Fibroblast of skin of right biceps (primary cell): ENCODE results near the gene ENTHD1.
"Not testable (repeated sequence)": the region's sequence is repeated elsewhere in the genome, so short reads cannot be mapped to it uniquely, and the experiment has no call there.

ENCODE experiments used
- DNase-seq: peaks from one replicate; pipeline ENCODE4 v3.0.0-alpha.2; 2013

The ENTHD1 gene

GRCh38 chr22:39924286-39924685, 30.7 kb upstream of the ENTHD1 start:
- no peak for DNase-seq

- no peak for DNase-seq
Observed at GRCh38 chr22:39923696-39924095, 30.1 kb upstream of the ENTHD1 start.

- DNase-seq = no peak
Observed at GRCh38 chr22:39920134-39920743, 26.7 kb upstream of the ENTHD1 start.

GRCh38 chr22:39917776-39918495, 24.4 kb upstream of the ENTHD1 start:
- DNase-seq = peak; percentile 4

DNA sequence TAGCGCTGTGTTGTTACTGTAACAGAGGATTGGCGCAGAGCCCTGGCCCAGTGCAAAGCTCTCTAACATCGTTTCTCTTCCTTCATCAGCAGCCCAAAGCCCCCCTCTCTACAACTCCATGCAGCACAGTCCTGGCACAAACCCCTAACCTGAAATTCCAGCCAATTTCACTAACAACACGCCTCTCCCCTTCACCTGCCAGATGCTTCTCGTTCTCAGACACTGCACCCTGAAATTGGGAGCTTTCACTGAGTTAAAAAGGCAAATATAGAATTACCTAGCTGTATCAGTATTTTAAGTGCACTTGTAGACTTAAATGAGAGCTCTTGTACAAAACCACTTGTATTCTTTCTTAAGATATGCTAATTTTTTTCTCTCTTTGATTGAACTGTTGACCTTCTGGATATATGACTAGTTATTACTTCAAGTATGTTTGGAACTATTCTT, 23.7 kb upstream of the ENTHD1 start:
- DNase-seq = no peak

- DNase-seq = no peak
Observed at GRCh38 chr22:39916496-39916895, 22.9 kb upstream of the ENTHD1 start.

- no peak for DNase-seq
Observed at GRCh38 chr22:39915295-39915726, 21.8 kb upstream of the ENTHD1 start.

GRCh38 chr22:39914584-39914983, 21.0 kb upstream of the ENTHD1 start:
- DNase-seq = no peak

GRCh38 chr22:39913886-39914285, 20.3 kb upstream of the ENTHD1 start:
- DNase-seq = no peak

- no peak for DNase-seq
Observed at GRCh38 chr22:39913321-39913720, 19.8 kb upstream of the ENTHD1 start.

GRCh38 chr22:39910876-39911613, 17.5 kb upstream of the ENTHD1 start:
- no peak for DNase-seq

DNA sequence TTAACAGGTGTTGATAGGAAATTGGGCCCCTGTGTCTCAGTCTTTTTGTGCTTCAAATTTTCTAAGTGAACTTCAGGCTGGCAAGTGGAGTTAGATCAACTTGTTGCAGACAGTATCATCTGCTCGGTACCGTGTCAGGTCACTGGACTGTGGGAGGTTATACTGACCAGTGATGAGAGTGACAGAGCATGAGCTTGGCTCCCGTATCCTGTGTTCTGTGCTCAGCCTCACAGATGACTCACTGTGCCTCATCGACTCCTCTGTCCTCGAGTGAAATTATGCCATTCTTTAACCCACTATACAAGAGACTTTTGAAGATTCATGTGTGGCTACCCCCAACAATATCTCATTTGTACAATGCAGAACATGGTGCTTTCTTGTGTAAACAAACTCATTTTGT, 15.2 kb upstream of the ENTHD1 start:
- DNase-seq = peak; percentile 17

DNA sequence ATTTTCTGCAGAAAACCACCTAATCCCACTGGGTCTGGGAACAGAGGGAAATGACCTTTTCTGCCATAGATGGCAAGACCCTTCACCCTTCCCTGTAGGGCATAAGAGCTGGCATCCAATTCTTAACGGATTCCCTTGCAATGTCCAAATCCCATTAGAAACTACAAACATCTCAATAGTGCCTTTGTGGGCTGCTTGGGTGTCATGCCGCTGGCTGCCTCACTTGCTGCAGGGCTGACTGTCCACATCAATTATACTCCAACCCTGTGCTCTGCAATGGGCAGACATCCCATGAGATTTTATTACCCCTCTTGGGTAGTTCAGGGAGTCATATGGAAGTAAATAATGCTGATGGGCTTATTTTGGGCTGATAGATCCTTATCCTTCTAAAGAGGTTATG, 14.6 kb upstream of the ENTHD1 start:
- no peak for DNase-seq

- no peak for DNase-seq
Observed at GRCh38 chr22:39907605-39908097, 14.1 kb upstream of the ENTHD1 start.

GRCh38 chr22:39907047-39907446, 13.5 kb upstream of the ENTHD1 start:
- DNase-seq = no peak

GRCh38 chr22:39906207-39906606, 12.6 kb upstream of the ENTHD1 start:
- no peak for DNase-seq

GRCh38 chr22:39905687-39906086, 12.1 kb upstream of the ENTHD1 start:
- no peak for DNase-seq

DNA sequence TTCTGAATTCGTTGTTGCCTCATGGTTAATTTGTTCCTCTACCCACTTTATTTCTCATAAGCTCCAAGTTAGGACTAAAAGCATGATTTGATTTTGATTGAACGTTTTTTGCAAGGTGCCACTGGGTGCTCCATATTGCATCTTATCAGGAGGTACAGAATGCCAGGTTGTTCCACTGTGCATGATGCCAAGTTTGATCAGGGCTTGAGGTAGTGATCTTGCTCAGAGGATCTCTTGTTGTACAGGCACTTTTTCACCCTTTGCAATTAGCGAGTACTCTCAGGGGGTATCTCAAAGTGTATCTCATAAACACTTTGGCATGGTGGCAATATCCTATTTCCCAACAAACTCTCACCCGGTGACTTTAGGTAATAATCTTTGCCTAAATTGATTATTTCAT, 11.3 kb upstream of the ENTHD1 start:
- DNase-seq = no peak

DNA sequence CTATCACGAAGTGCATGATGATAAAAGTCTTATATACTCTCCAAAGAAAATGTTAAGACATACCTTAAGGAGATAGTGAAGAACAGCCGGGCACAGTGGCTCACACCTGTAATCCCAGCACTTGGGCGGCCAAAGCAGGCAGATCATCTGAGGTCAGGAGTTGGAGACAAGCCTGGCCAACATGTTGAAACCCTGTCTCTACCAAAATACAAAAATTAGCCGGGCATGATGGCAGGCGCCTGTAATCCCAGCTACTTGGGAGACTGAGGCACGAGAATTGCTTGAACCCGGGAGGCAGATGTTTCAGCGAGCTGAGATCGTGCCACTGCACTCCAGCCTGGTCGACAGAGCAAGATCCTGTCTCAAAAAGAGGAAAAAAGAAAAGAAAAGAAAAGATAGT, 10.5 kb upstream of the ENTHD1 start:
- not testable (repeated sequence) for DNase-seq

DNA sequence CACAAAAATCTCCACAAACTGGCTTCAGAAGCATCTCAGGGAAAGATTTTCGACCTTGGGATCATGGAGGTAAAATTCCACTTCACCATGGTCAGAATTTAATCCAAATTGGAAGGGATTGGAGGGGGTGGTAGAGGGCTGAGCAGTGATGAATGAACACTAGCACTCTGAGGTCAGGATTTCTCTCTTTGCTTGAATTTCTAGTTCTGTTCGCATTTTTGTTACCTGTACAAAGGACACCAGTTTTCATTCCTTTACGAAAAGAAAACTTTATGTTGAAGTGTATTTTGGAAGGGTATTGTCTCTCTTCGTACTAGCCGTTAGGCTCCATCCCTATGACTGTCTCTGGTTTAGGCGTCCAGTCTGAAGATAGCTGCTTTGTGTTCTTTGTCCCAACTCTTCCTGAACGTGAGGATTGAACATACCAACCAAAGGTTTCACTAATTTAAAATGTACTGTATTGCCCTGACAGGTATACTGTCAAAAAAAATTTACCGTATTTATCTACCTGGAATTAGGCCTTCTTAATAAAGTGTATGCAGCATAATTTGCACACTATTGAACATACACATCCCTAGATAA, 8.1 kb upstream of the ENTHD1 start:
- DNase-seq = no peak

GRCh38 chr22:39900306-39901227, 7.0 kb upstream of the ENTHD1 start, which contains the start of gene GRAP2:
TSS of gene GRAP2 (plus strand) at chr22:39901084. CDS start at chr22:39947107, 46,023 bp downstream.
- DNase-seq = no peak

- DNase-seq = no peak
Observed at GRCh38 chr22:39898997-39899396, 5.4 kb upstream of the ENTHD1 start.
